ENCODE results near the gene DNAJC16. TPM values are rescaled to one million over a fixed set of nuclear protein-coding genes. Genes with fewer than 3 reads are reported as not detected.
A peak's percentile ranks its signal among the peaks of the same experiment; 100 is the strongest.

The DNAJC16 gene
- total and polyA plus RNA-seq, 2 of the 4 experiments (the other 2 are of a cell fraction) = 8.0 to 13.1 TPM

DNA sequence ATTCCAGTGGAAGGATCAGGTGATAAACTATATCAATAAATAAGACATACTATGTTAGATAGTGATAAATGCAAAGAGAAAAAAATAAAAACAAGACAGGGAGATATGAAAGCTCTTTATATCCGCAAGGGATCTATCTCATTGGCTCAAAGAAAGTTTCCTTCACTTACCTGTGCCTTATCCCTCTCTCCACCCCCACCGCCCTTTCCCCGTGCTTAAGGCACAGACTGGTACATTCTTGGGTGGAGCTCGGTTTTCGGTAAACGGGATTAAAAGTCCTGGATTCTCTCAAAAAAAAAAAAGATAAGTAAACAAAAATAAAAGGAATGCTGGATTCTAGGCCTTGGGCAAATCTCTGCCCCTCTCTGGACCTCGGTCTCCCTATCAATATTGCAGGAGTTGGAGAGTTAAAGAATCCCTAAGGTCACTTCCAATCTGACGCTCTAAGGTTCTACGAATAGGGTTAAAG lies 593 bp upstream of the DNAJC16 start:
- Histone ChIP-seq H3K4me3 (ENCODE audit: insufficient read depth, low read depth, low read length) (peak overlapping the region; percentile 25), H3K79me1 (ENCODE audit: low read depth in 1 of 2, low read length in 2 of 2) (peaks cover 13 to 38% of the 10 kb centered on the region in 2 experiments), H3K14ac (replicated peaks; ENCODE audit: low read depth, low read length) (no peak overlapping the region), H3K9me1 (ENCODE audit: insufficient read depth, low read length) (peaks cover 10% of the 10 kb centered on the region), H3K23ac (ENCODE audit: low read depth, low read length) (no peak overlapping the region; the same call in 1 of the 2 replicates), H3K4me2 (ENCODE audit: low read depth, low read length) (peak overlapping the region; percentile 63), H2BK15ac (ENCODE audit: low read depth, low read length) (no peak overlapping the region), H4K5ac (ENCODE audit: low read depth, low read length) (no peak overlapping the region), H3K9me3 (ENCODE audit: control insufficient read depth, insufficient read depth, low read length) (no peaks in the 10 kb centered on the region), H3K4ac (ENCODE audit: low read depth, low read length) (peak overlapping the region; percentile 24; the same call in 1 of the 2 replicates), H2BK120ac (ENCODE audit: low read depth, low read length) (no peak overlapping the region), H2BK20ac (ENCODE audit: low read depth, low read length) (no peak overlapping the region), H3K18ac (ENCODE audit: low read depth, low read length) (no peak overlapping the region), H3K56ac (ENCODE audit: extremely low read depth, insufficient read depth, low read length) (no peak overlapping the region), H4K20me1 (ENCODE audit: insufficient read depth, low read length) (no peaks in the 10 kb centered on the region; the same call in none of the 2 replicates), H3K36me3 (ENCODE audit: control insufficient read depth, insufficient read depth, low read length) (peaks cover 3% of the 10 kb centered on the region; the same call in 1 of the 2 replicates), H2AK5ac (ENCODE audit: low read depth, low read length) (no peak overlapping the region), H3K27ac (ENCODE audit: insufficient read depth, low read length) (peak overlapping the region; percentile 8; the same call in 1 of the 2 replicates), H2AK9ac (replicated peaks; ENCODE audit: low read depth, low read length, poor library complexity) (peak overlapping the region; percentile 65), H2AFZ (replicated peaks; ENCODE audit: low read length, poor library complexity) (peak overlapping the region; percentile 94), H4K8ac (ENCODE audit: low read depth in 2 of 2, low read length in 2 of 2) (peak overlapping the region; percentile 0 to 78; a peak in 3 of 4 replicates), H3K27me3 (ENCODE audit: control insufficient read depth, insufficient read depth, low read length) (no peaks in the 10 kb centered on the region), H2BK5ac (ENCODE audit: low read depth, low read length, poor library complexity, severe bottlenecking) (no peak overlapping the region), H3K9ac (ENCODE audit: low read depth, low read length) (0 out of 2 replicates have a peak overlapping the region, but pooled peaks have one; percentile 10), H3K4me1 (ENCODE audit: control insufficient read depth, insufficient read depth, low read length) (peaks cover 2% of the 10 kb centered on the region), H4K91ac (ENCODE audit: insufficient read depth, low read depth, low read length) (no peak overlapping the region)
- in situ Hi-C loops (cut with MboI; ENCODE audit: low sequenced_read_pairs) = no loop called here
- ChIA-PET POLR2A (ENCODE audit: unreplicated experiment) (no interaction called here), CTCF (no interaction called here)
- no CpG with 5 or more reads among the region's 9 CpGs for WGBS, 2 experiments (ENCODE audit: extremely low coverage in 2 of 2, insufficient read length in 1 of 2)
- ATAC-seq (ENCODE audit: low read depth) (no peak), DNase-seq (no peak)
- dilution Hi-C loops (cut with HindIII; ENCODE audit: low sequenced_read_pairs, unreplicated experiment) = no loop called here
- intact Hi-C loops (cut with micrococcal nuclease) = no loop called here
- no TSS peak for BruUV-seq (replicated peaks)
- TF ChIP-seq POLR2A (IDR thresholded peaks at IDR 0.05; ENCODE audit: low read depth, low read length) = no peak
- TF ChIP-seq, protein P1, sequence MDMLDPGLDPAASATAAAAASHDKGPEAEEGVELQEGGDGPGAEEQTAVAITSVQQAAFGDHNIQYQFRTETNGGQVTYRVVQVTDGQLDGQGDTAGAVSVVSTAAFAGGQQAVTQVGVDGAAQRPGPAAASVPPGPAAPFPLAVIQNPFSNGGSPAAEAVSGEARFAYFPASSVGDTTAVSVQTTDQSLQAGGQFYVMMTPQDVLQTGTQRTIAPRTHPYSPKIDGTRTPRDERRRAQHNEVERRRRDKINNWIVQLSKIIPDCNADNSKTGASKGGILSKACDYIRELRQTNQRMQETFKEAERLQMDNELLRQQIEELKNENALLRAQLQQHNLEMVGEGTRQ (IDR thresholded peaks at IDR 0.05; ENCODE audit: low read depth, low read length) = no peak
- no peak for TF ChIP-seq CEBPB (IDR thresholded peaks at IDR 0.05; ENCODE audit: low read depth, low read length)
- no peak for TF ChIP-seq CHD1 (IDR thresholded peaks at IDR 0.05; ENCODE audit: low read depth, low read length)
- TF ChIP-seq, protein P2, sequence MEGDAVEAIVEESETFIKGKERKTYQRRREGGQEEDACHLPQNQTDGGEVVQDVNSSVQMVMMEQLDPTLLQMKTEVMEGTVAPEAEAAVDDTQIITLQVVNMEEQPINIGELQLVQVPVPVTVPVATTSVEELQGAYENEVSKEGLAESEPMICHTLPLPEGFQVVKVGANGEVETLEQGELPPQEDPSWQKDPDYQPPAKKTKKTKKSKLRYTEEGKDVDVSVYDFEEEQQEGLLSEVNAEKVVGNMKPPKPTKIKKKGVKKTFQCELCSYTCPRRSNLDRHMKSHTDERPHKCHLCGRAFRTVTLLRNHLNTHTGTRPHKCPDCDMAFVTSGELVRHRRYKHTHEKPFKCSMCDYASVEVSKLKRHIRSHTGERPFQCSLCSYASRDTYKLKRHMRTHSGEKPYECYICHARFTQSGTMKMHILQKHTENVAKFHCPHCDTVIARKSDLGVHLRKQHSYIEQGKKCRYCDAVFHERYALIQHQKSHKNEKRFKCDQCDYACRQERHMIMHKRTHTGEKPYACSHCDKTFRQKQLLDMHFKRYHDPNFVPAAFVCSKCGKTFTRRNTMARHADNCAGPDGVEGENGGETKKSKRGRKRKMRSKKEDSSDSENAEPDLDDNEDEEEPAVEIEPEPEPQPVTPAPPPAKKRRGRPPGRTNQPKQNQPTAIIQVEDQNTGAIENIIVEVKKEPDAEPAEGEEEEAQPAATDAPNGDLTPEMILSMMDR (conservative IDR thresholded peaks at IDR 0.05; ENCODE audit: low read depth, low read length) = no peak
- no peak for TF ChIP-seq MAZ (IDR thresholded peaks at IDR 0.05; ENCODE audit: borderline replicate concordance, low read depth, low read length)
- no peak for TF ChIP-seq MAFK (IDR thresholded peaks at IDR 0.05; ENCODE audit: low read depth, low read length)
- no peak for TF ChIP-seq MXI1 (IDR thresholded peaks at IDR 0.05; ENCODE audit: borderline replicate concordance, low read depth, low read length)
- no peak for TF ChIP-seq NFE2L2 (IDR thresholded peaks at IDR 0.05; ENCODE audit: low read depth, low read length)
- no peak for TF ChIP-seq RCOR1 (IDR thresholded peaks at IDR 0.05; ENCODE audit: insufficient replicate concordance, low read length)
- TF ChIP-seq, protein P3, sequence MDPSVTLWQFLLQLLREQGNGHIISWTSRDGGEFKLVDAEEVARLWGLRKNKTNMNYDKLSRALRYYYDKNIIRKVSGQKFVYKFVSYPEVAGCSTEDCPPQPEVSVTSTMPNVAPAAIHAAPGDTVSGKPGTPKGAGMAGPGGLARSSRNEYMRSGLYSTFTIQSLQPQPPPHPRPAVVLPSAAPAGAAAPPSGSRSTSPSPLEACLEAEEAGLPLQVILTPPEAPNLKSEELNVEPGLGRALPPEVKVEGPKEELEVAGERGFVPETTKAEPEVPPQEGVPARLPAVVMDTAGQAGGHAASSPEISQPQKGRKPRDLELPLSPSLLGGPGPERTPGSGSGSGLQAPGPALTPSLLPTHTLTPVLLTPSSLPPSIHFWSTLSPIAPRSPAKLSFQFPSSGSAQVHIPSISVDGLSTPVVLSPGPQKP (IDR thresholded peaks at IDR 0.05; ENCODE audit: borderline replicate concordance, low read depth, low read length) = no peak
- no peak for TF ChIP-seq RAD21 (IDR thresholded peaks at IDR 0.05; ENCODE audit: low read length)
- TF ChIP-seq SMC3 (IDR thresholded peaks at IDR 0.05; ENCODE audit: low read depth, low read length) = no peak
- no peak for TF ChIP-seq FOS (IDR thresholded peaks at IDR 0.05; ENCODE audit: low read depth, low read length)
- no peak for TF ChIP-seq RFX5 (IDR thresholded peaks at IDR 0.05; ENCODE audit: low read depth, low read length)
- no peak for TF ChIP-seq BHLHE40 (IDR thresholded peaks at IDR 0.05; ENCODE audit: low read depth, low read length)

Measured in IMR-90 (cell line).